ENCODE results near the gene HTT. TPM values are rescaled to one million over a fixed set of nuclear protein-coding genes. Genes with fewer than 3 reads are reported as not detected.

HTT gene
- total RNA-seq, 6 donors from 2014 or later: 55.4 to 170 (median 81.5) TPM

DNA sequence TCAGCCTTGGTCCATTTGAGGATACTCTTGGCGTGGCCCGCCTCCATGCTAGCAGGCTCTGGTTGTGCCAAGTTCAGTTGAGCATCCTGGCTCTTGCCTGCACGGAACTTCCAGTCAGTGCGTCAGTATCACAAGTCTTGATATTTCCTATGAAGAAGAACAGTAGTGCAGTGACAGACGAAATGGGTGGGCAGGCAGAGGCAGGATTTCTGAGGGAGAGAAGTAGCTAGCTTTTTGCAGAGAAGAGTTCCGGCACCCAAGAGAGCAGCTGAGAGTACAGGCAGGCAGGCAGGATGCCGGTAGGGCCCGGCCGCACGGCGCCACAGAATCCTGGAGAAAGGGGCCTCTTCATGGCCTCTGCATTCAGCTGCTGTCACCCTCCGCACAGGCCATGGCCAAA lies 118.3 kb downstream of the HTT start:
- Histone ChIP-seq H3K4me3 (no peak overlapping the region), H3K36me3 (peaks cover 17 to 92% (median 56%) of the 10 kb centered on the region in 4 donors), H3K4me1 (peaks cover 0 to 7% (median 2%) of the 10 kb centered on the region in 4 donors), H3K27me3 (no peaks in the 10 kb centered on the region), H3K9me3 (no peaks in the 10 kb centered on the region), H3K27ac (no peak overlapping the region)
- 92 to 93% methylated on average over 12 of the region's 12 CpGs for WGBS, 2 donors
- no peak for ATAC-seq (ENCODE audit: low FRiP score in 2 of 2)
- peak in 1 of 2 donors; percentile 72 for DNase-seq
- no peak for TF ChIP-seq EP300 (IDR thresholded peaks at IDR 0.05)
- no peak for TF ChIP-seq POLR2A (IDR thresholded peaks at IDR 0.05)
- TF ChIP-seq POLR2AphosphoS5 (IDR thresholded peaks at IDR 0.05): no peak
- no peak for TF ChIP-seq CTCF (IDR thresholded peaks at IDR 0.05)

DNA sequence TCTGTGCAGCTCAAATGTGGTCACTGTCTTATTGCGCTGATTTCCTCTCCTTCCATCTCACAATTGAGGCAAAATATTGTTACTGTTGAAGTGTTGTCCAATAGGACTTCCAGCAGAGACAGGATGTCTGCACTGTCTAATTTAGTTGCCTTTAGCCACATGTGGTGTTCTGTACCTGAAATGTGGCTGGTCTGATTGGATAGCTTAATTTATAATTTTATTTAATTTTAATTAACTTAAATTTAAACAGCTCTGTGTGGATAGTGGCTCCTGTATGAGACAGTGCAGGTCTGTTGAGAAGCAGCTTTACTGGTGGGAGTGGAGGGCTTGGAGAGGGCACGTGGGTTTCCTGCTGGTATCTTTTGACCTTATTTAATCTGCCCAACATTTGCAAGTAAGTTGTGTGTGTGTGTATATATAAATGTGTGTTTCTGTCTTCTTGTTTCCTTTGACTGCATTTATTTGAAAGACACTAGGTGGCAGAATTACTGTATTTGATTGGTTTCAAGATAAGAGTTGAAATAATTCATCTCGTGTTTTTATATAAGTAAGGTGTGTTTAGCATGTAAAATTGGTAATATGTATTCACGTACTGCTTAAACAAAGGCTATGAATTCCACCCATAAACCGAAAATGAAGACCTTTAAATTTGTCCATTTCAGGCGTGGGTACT lies 119.2 kb downstream of the HTT start:
- Histone ChIP-seq H3K4me3 (no peak overlapping the region), H3K4me1 (peaks cover 0 to 7% (median 2%) of the 10 kb centered on the region in 4 donors), H3K27ac (no peak overlapping the region), H3K27me3 (no peaks in the 10 kb centered on the region), H3K9me3 (no peaks in the 10 kb centered on the region), H3K36me3 (peaks cover 13 to 85% (median 50%) of the 10 kb centered on the region in 4 donors)
- 60 to 65% methylated on average over 6 of the region's 6 CpGs for WGBS, 2 donors
- TF ChIP-seq POLR2A (IDR thresholded peaks at IDR 0.05) (no peak), CTCF (IDR thresholded peaks at IDR 0.05) (peak in 2 of 6 experiments; percentile 13 to 24)
- no peak for ATAC-seq (ENCODE audit: low FRiP score in 2 of 2)
- no peak for DNase-seq

- Histone ChIP-seq H3K27me3 (no peaks in the 10 kb centered on the region), H3K4me1 (peaks cover 4 to 11% (median 9%) of the 10 kb centered on the region in 4 donors), H3K36me3 (peaks cover 5 to 72% (median 45%) of the 10 kb centered on the region in 4 donors), H3K27ac (no peak overlapping the region), H3K9me3 (no peaks in the 10 kb centered on the region), H3K4me3 (no peak overlapping the region)
- TF ChIP-seq POLR2A (IDR thresholded peaks at IDR 0.05) (no peak), CTCF (IDR thresholded peaks at IDR 0.05) (no peak), EP300 (IDR thresholded peaks at IDR 0.05) (no peak), POLR2AphosphoS5 (IDR thresholded peaks at IDR 0.05) (no peak)
- no peak for DNase-seq
- no peak for ATAC-seq (ENCODE audit: low FRiP score in 2 of 2)
- 84% methylated on average over 7 of the region's 7 CpGs for WGBS, 2 donors
These were observed 122.3 kb downstream of the HTT start for GRCh38 chr4:3196670-3197359.

DNA sequence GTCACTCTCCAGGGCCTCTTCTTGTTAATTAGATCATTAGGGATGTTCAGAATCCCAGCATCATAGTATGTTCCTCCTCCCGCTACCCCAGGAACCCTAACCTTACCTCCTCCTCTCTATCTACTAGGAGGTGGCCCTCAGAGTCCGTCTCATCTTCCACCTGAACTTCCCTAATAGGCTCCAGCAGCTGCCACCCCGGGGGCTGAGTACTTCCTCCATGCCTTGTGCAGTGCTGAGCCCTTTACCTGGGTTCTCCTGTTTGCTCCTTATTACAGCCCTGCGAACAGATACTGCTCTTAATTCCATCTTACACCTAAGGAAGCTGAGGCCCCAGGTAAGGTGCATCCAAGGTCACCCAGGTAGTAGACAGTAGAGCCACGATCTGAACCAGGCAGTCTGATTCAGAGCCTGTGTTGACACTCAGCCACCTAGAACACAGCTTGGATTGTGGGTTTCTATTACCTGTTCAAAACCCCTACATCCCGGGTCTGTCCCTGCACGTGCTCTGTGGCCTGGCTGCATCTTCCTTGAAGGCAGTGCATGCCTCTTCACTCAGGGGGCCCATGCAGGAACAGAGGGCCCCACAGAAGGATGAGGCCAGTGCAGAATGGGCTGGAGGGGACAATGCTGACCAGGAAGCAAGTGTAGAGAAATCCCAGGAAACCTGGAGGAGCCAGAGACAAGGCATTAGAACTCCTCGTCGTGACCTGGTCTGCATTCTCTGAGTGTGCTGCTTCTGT lies 123.1 kb downstream of the HTT start:
- Histone ChIP-seq H3K27me3 (no peaks in the 10 kb centered on the region), H3K4me1 (peaks cover 11 to 18% (median 16%) of the 10 kb centered on the region in 4 donors), H3K9me3 (no peaks in the 10 kb centered on the region), H3K4me3 (no peak overlapping the region), H3K27ac (no peak overlapping the region), H3K36me3 (peaks cover 5 to 68% (median 45%) of the 10 kb centered on the region in 4 donors)
- ATAC-seq (ENCODE audit: low FRiP score in 2 of 2) (no peak), DNase-seq (no peak)
- no peak for TF ChIP-seq EP300 (IDR thresholded peaks at IDR 0.05)
- no peak for TF ChIP-seq CTCF (IDR thresholded peaks at IDR 0.05)
- no peak for TF ChIP-seq POLR2AphosphoS5 (IDR thresholded peaks at IDR 0.05)
- 85 to 91% methylated on average over 9 of the region's 9 CpGs for WGBS, 2 donors

Data from upper lobe of left lung (tissue), 6 donors.